MM.1S (cell line): ENCODE measurements around the gene TSPOAP1.

Experiments used
- DNase-seq: peaks from one replicate; pipeline ENCODE4 v3.0.0-alpha.2; 2015
- H2AFZ ChIP-seq: fragments of 300-600 bp; sonication (generic); 2 replicates; pipeline ENCODE4 v1.6.0; 2016; ENCODE audit warnings: antibody characterized with exemption, low read length
- H3F3A ChIP-seq: fragments of 300-600 bp; sonication (generic); 2 replicates; pipeline ENCODE4 v1.6.1; 2016; ENCODE audit warnings: mild to moderate bottlenecking, antibody characterized with exemption, low read length, moderate library complexity, mixed read lengths; ENCODE audit not compliant: insufficient read depth
- H3K27ac ChIP-seq: fragments of 300-600 bp; sonication (generic); 2 replicates; pipeline ENCODE4 v1.5.1; 2016; ENCODE audit warnings: mild to moderate bottlenecking, low read length
- H3K27me3 ChIP-seq: fragments of 300-600 bp; sonication (generic); replicated peaks from 2 replicates; pipeline ENCODE4 v1.6.0; 2016; ENCODE audit warnings: low read length; ENCODE audit not compliant: insufficient read depth
- H3K36me3 ChIP-seq: fragments of 300-600 bp; sonication (generic); replicated peaks from 2 replicates; pipeline ENCODE4 v1.6.1; 2016; ENCODE audit warnings: mild to moderate bottlenecking, low read length, mixed read lengths; ENCODE audit not compliant: insufficient read depth
- H3K4me1 ChIP-seq: fragments of 300-600 bp; sonication (generic); 2 replicates; pipeline ENCODE4 v1.6.1; 2016; ENCODE audit warnings: low read length, mixed read lengths
- H3K4me2 ChIP-seq: fragments of 300-600 bp; sonication (generic); 2 replicates; pipeline ENCODE4 v1.6.0; 2016; ENCODE audit warnings: low read depth, low read length
- H3K4me3 ChIP-seq: fragments of 300-600 bp; sonication (generic); 2 replicates; pipeline ENCODE4 v1.5.1; 2016; ENCODE audit warnings: low read length, mixed read lengths
- H3K79me2 ChIP-seq: fragments of 300-600 bp; sonication (generic); 2 replicates; pipeline ENCODE4 v1.6.1; 2016; ENCODE audit warnings: mixed run types, low read length, mixed read lengths
- H3K9ac ChIP-seq: fragments of 300-600 bp; sonication (generic); 2 replicates; pipeline ENCODE4 v1.6.1; 2016; ENCODE audit warnings: low read length, mixed read lengths
- H3K9me2 ChIP-seq: fragments of 300-600 bp; sonication (generic); replicated peaks from 2 replicates; pipeline ENCODE4 v1.6.1; 2016; ENCODE audit warnings: mild to moderate bottlenecking, low read length, mixed read lengths; ENCODE audit not compliant: insufficient read depth
- H3K9me3 ChIP-seq: fragments of 300-600 bp; sonication (generic); replicated peaks from 2 replicates; pipeline ENCODE4 v1.6.1; 2016; ENCODE audit warnings: mild to moderate bottlenecking, low read length, mixed read lengths; ENCODE audit not compliant: insufficient read depth
- H4K20me1 ChIP-seq: fragments of 300-600 bp; sonication (generic); 2 replicates; pipeline ENCODE4 v1.6.1; 2016; ENCODE audit warnings: mild to moderate bottlenecking, low read length, moderate library complexity, mixed read lengths; ENCODE audit not compliant: insufficient read depth
- EZH2 ChIP-seq: fragments of 300-600 bp; sonication (generic); optimal IDR thresholded peaks from 2 replicates; pipeline ENCODE3; 2017; ENCODE audit warnings: low read depth, mild to moderate bottlenecking, antibody characterized with exemption, low read length, mixed read lengths
- EZH2phosphoT487 ChIP-seq: fragments of 300-600 bp; sonication (generic); IDR thresholded peaks from 2 replicates; pipeline ENCODE4 v1.6.1; 2018; ENCODE audit warnings: antibody characterized with exemption, low read length
- TF ChIP-seq, protein P1 (sequence below): fragments of 300-600 bp; sonication (generic); IDR thresholded peaks from 2 replicates; pipeline ENCODE4 v1.5.1; 2016; ENCODE audit warnings: antibody characterized with exemption, low read length, mixed read lengths

The TSPOAP1 gene

GRCh38 chr17:58312829-58313228 is 15.8 kb downstream of the TSPOAP1 start:
- Histone ChIP-seq H4K20me1 (no peaks in the 10 kb centered on the region), H3K4me2 (no peak overlapping the region), H3K9me3 (no peaks in the 10 kb centered on the region), H3K9me2 (no peaks in the 10 kb centered on the region), H3K27me3 (no peaks in the 10 kb centered on the region), H3K27ac (no peak overlapping the region), H3F3A (no peaks in the 10 kb centered on the region), H3K9ac (no peak overlapping the region), H3K36me3 (no peaks in the 10 kb centered on the region), H3K79me2 (no peaks in the 10 kb centered on the region), H2AFZ (no peak overlapping the region), H3K4me3 (no peak overlapping the region), H3K4me1 (no peaks in the 10 kb centered on the region)
- TF ChIP-seq, protein P1, sequence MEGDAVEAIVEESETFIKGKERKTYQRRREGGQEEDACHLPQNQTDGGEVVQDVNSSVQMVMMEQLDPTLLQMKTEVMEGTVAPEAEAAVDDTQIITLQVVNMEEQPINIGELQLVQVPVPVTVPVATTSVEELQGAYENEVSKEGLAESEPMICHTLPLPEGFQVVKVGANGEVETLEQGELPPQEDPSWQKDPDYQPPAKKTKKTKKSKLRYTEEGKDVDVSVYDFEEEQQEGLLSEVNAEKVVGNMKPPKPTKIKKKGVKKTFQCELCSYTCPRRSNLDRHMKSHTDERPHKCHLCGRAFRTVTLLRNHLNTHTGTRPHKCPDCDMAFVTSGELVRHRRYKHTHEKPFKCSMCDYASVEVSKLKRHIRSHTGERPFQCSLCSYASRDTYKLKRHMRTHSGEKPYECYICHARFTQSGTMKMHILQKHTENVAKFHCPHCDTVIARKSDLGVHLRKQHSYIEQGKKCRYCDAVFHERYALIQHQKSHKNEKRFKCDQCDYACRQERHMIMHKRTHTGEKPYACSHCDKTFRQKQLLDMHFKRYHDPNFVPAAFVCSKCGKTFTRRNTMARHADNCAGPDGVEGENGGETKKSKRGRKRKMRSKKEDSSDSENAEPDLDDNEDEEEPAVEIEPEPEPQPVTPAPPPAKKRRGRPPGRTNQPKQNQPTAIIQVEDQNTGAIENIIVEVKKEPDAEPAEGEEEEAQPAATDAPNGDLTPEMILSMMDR, result no peak
- TF ChIP-seq EZH2phosphoT487, result no peak
- DNase-seq, result no peak

GRCh38 chr17:58312021-58312630 is 16.5 kb downstream of the TSPOAP1 start:
- Histone ChIP-seq H3K27ac (no peak overlapping the region), H3K4me2 (no peak overlapping the region)

GRCh38 chr17:58311429-58311894 is 17.1 kb downstream of the TSPOAP1 start:
- no peaks in the 10 kb centered on the region for H3K27me3 ChIP-seq
- H3K9me3 ChIP-seq, result no peaks in the 10 kb centered on the region
- TF ChIP-seq, protein P1, result no peak
- TF ChIP-seq EZH2, result no peak
- TF ChIP-seq EZH2phosphoT487, result no peak
- no peaks in the 10 kb centered on the region for H4K20me1 ChIP-seq
- no peak overlapping the region for H3K4me3 ChIP-seq
- DNase-seq, result no peak
- H3K9me2 ChIP-seq, result no peaks in the 10 kb centered on the region
- H3K4me1 ChIP-seq, result no peaks in the 10 kb centered on the region
- H3K4me2 ChIP-seq, result no peak overlapping the region
- H3K27ac ChIP-seq, result no peak overlapping the region
- no peaks in the 10 kb centered on the region for H3K79me2 ChIP-seq
- H2AFZ ChIP-seq, result no peak overlapping the region
- no peak overlapping the region for H3K9ac ChIP-seq
- no peaks in the 10 kb centered on the region for H3K36me3 ChIP-seq
- no peaks in the 10 kb centered on the region for H3F3A ChIP-seq

More at GRCh38 chr17:58312021-58312630, 16.5 kb downstream of the TSPOAP1 start:
- DNase-seq, result no peak
- Histone ChIP-seq H3K36me3 (no peaks in the 10 kb centered on the region), H3F3A (no peaks in the 10 kb centered on the region), H3K4me1 (no peaks in the 10 kb centered on the region), H3K79me2 (no peaks in the 10 kb centered on the region), H3K9me2 (no peaks in the 10 kb centered on the region), H3K27me3 (no peaks in the 10 kb centered on the region), H2AFZ (no peak overlapping the region), H3K4me3 (no peak overlapping the region), H4K20me1 (no peaks in the 10 kb centered on the region), H3K9ac (no peak overlapping the region), H3K9me3 (no peaks in the 10 kb centered on the region)
- TF ChIP-seq, protein P1, result no peak
- TF ChIP-seq EZH2 (no peak), EZH2phosphoT487 (no peak)
